AML-193 (cell line): ENCODE data around the gene TWF2.

Source experiments
- DNase-seq, 2 experiments: peaks; one replicate each; lab custom pipeline; 2025; lab: John Stamatoyannopoulos, UW

Gene TWF2

GRCh38 chr3:52257911-52258310 lies 19.0 kb upstream of the TWF2 start:
- no peak for DNase-seq

GRCh38 chr3:52256622-52257021 lies 17.7 kb upstream of the TWF2 start:
- DNase-seq: no peak

GRCh38 chr3:52256159-52256558 lies 17.2 kb upstream of the TWF2 start:
- no peak for DNase-seq

- no peak for DNase-seq
Observed at GRCh38 chr3:52254608-52255007, 15.7 kb upstream of the TWF2 start.

GRCh38 chr3:52253314-52254304 lies 14.7 kb upstream of the TWF2 start:
- DNase-seq: peak; percentile 98 to 99

- no peak for DNase-seq
Observed at GRCh38 chr3:52250122-52250521, 11.2 kb upstream of the TWF2 start.

GRCh38 chr3:52249683-52250082 lies 10.7 kb upstream of the TWF2 start:
- DNase-seq: no peak

GRCh38 chr3:52248816-52249547 lies 10.0 kb upstream of the TWF2 start:
- DNase-seq: no peak

GRCh38 chr3:52248165-52248541 lies 9.2 kb upstream of the TWF2 start:
- no peak for DNase-seq

- no peak for DNase-seq
Observed at GRCh38 chr3:52247409-52248164, 8.6 kb upstream of the TWF2 start.

- DNase-seq: peak; percentile 78
Observed at GRCh38 chr3:52246728-52247408, 7.9 kb upstream of the TWF2 start.

- no peak for DNase-seq
Observed at GRCh38 chr3:52246264-52246620, 7.3 kb upstream of the TWF2 start.

- peak; percentile 32 to 60 for DNase-seq
Observed at GRCh38 chr3:52245322-52246263, 6.6 kb upstream of the TWF2 start, which contains the start of gene PPM1M. Gene PPM1M, plus strand, starts transcription at chr3:52245759. Its CDS starts 66 bp downstream, at chr3:52245825.

GRCh38 chr3:52243791-52244628 lies 5.1 kb upstream of the TWF2 start:
- peak; percentile 98 to 99 for DNase-seq

- no peak for DNase-seq
Observed at GRCh38 chr3:52242039-52242438, 3.1 kb upstream of the TWF2 start.

- no peak for DNase-seq
Observed at GRCh38 chr3:52240886-52241370, 2.0 kb upstream of the TWF2 start.

GRCh38 chr3:52240059-52240885 lies 1.3 kb upstream of the TWF2 start:
- peak; percentile 81 to 85 for DNase-seq

GRCh38 chr3:52238193-52238760 lies 681 bp downstream of the TWF2 start:
- DNase-seq: no peak
